Testis (tissue), 2 donors: ENCODE results near the gene MFSD12.

Experiments used
- CTCF ChIP-seq, 3 experiments: fragments of 450-650 bp in 2 of 3; fragments of 200-600 bp in 1 of 3; sonication (generic) in 1 of 3; IDR thresholded peaks; one replicate each; pipeline ENCODE4 v1.5.1; 2016 to 2019; ENCODE audit warnings: antibody characterized with exemption in 3 of 3, mild to moderate bottlenecking in 2 of 3, moderate library complexity in 1 of 3
- POLR2A ChIP-seq: fragments of 450-650 bp; IDR thresholded peaks from one replicate; pipeline ENCODE4 v1.6.1; 2017; ENCODE audit warnings: antibody characterized with exemption, mild to moderate bottlenecking, moderate library complexity

GRCh38 chr19:3537101-3537437 lies 20.3 kb downstream of the MFSD12 start:
- TF ChIP-seq CTCF (IDR thresholded peaks at IDR 0.05) (no peak), POLR2A (no peak)
